ENCODE results near the gene CMIP.

- TF ChIP-seq CTCF (IDR thresholded peaks at IDR 0.05) (no peak), EZH2phosphoT487 (IDR thresholded peaks at IDR 0.05) (no peak), EZH2 (IDR thresholded peaks at IDR 0.05) (no peak)
Observed at GRCh38 chr16:81687131-81687456, 242.5 kb downstream of the CMIP start.

Data from neural progenitor cell (in vitro differentiated cells).